Stimulated activated naive CD8-positive, alpha-beta T cell treated with anti-CD3 and anti-CD28 coated beads, Interleukin-15, amount 100 ng/mL, for 72 hours (primary cell): ENCODE results near the gene CCDC71.

Experiments used
- ATAC-seq: fragments of 150-1000 bp; cut with Tn5 transposase; 2 replicates; pipeline ENCODE4 v1.10.0; 2021; ENCODE audit warnings: mild to moderate bottlenecking, moderate library complexity
- DNase-seq, 2 donors: peaks; one replicate each; pipeline ENCODE4 v3.0.0; 2021 to 2022
- H3K27ac Mint-ChIP-seq, 2 donors: one replicate each; pipeline ENCODE4 v1.8.0; 2022; ENCODE audit warnings: mild to moderate bottlenecking in 2 of 2, mixed read lengths in 2 of 2, moderate library complexity in 2 of 2
- H3K27me3 Mint-ChIP-seq: one replicate; pipeline ENCODE4 v1.8.0; 2022; ENCODE audit warnings: mixed read lengths
- H3K4me1 Mint-ChIP-seq: one replicate; pipeline ENCODE4 v1.8.0; 2022; ENCODE audit warnings: mild to moderate bottlenecking, mixed read lengths
- H3K4me3 Mint-ChIP-seq, 2 donors: one replicate each; pipeline ENCODE4 v1.8.0; 2022; ENCODE audit warnings: mild to moderate bottlenecking in 2 of 2, mixed read lengths in 2 of 2, moderate library complexity in 1 of 2
- H3K9me3 Mint-ChIP-seq, 2 donors: one replicate each; pipeline ENCODE4 v1.8.0; 2022; ENCODE audit warnings: mixed read lengths in 2 of 2

CCDC71 gene

DNA sequence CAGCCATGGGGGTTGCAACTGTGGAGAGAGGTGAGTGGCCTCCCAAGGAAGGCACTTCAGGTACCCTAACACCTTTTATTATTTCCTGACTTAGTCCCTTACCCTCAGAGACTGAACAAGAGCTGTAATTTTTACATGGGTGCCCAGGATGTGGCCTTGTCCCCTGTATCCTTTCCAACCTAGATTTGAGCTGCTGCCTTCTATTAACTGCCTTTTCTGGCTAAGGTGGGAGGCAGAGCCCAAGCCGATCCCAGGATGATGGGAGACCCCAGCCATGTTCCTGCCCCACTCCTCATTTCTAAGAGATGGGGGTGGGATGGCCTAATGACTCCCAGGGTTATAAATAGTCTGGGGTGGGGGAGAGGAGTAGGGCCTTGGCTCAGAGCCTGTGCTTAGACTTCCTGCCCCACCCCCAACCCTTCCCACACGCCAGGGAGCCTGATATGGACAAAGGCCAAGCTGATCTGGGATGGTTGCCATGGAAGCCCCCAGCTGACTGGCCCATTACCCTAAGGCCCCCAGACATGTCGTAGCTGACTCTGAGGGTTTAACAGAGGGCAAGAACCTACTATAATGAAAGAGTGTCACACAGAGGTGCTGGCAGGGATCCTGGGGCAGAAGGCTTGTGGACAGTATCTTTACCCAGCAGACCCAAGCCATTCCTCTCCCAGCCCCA is 7.1 kb upstream of the CCDC71 start:
- no peaks in the 10 kb centered on the region for H3K27me3 Mint-ChIP-seq
- H3K4me1 Mint-ChIP-seq: peaks cover 33% of the 10 kb centered on the region
- no peak overlapping the region for H3K27ac Mint-ChIP-seq
- DNase-seq (no peak), ATAC-seq (no peak)
- no peaks in the 10 kb centered on the region for H3K9me3 Mint-ChIP-seq
- H3K4me3 Mint-ChIP-seq: no peak overlapping the region

DNA sequence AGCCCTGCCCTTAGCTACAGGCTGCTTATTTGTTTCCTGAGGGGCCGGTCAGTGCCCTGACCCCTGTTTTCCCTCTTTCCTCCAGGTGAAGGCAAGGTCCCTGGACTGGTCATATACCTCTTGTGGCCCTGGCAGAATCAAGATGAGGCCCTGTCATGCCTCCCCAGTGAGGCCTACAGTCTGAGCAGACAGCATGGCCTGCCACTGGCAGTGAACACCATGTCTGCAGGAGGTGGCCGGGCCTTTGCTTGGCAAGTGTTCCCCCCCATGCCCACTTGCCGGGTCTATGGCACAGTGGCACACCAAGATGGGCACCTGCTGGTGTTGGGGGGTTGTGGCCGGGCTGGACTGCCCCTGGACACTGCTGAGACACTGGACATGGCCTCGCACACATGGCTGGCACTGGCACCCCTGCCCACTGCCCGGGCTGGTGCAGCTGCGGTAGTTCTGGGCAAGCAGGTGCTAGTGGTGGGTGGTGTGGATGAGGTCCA is 6.5 kb upstream of the CCDC71 start:
- no peaks in the 10 kb centered on the region for H3K9me3 Mint-ChIP-seq
- no peak for ATAC-seq
- H3K4me3 Mint-ChIP-seq: no peak overlapping the region
- H3K27ac Mint-ChIP-seq: no peak overlapping the region
- H3K4me1 Mint-ChIP-seq: peaks cover 33% of the 10 kb centered on the region
- no peaks in the 10 kb centered on the region for H3K27me3 Mint-ChIP-seq
- DNase-seq: no peak

DNA sequence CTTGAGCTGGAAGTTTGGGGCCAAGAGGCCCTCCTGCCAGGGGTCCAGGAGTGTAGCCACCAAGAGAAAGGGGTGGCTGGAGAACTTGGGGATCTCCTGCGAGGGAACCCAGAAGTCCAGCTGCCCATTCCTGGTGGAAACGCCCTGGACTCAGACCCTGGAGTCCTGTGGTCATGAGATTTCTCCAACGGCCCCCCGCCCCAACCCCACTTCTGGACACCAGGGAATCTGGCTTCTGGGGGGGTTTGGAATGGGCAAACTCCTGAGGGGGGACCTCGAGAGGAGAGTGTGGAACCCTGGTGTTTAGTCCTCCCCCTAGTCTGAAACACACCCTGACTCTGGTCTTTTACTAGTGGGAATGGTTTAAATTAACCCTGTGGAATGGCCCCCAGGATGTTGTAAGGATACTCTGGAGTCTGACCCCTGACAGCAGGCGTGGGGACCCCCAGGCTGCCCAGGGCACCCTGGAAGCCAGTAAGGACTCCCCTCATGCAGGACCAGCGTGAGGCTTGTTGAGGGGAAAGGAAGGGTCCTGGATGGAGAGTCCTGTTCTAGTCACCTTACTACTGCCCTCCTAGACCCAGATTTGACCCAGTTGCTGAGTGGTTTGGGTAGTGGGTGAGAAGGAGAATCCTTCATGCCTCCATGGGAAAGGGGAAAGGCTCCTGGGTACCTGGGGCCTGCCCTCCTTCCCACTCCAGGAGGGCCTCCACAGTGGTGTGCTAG is 5.8 kb upstream of the CCDC71 start:
- Mint-ChIP-seq H3K27ac (peak overlapping the region in 1 of 2 donors; percentile 85), H3K9me3 (no peaks in the 10 kb centered on the region), H3K4me3 (peak overlapping the region; percentile 79 to 88), H3K27me3 (no peaks in the 10 kb centered on the region), H3K4me1 (peaks cover 33% of the 10 kb centered on the region)
- ATAC-seq: no peak
- DNase-seq: no peak

DNA sequence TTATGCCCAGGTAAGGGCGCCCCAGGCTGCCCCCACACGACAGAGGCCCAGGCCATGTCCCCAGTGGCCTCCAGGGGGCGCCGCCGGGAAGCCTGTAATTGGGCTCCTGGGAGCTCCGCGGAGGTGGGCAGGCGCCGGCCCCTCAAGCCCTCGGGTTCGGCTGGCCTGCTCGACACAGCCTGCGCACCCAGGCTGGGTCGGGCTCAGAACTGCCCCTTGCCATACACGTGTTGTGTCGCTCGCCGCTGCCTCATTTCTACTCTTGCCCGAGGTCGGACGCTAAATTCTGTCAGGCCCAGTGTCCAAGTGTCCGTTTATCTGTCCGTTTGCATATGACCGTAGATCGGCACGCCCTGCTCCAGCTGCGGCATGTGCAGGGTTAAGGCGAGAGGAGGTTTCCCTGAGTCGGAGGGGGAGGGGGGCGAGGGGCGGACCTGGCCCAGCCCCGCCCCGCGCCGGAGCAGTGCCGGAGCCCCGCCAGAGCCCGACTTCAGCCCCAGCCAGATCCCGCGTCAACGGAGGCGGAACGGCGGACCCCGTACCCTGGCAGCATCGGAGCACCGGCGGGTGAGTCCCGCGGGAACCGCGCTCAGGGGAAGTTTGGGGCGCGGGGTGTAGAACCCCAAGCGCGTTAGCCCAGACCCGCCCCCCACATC is 5.1 kb upstream of the CCDC71 start, which contains the start of gene KLHDC8B:
TSS of gene KLHDC8B (plus strand) at position 480 of the 656 bp plus-strand sequence. CDS start 1,172 bp downstream, outside the sequence.
- no peaks in the 10 kb centered on the region for H3K9me3 Mint-ChIP-seq
- peak within 1 kb of the TSS; percentile 87 to 95 for H3K27ac Mint-ChIP-seq
- peak; percentile 89 for ATAC-seq
- no peaks in the 10 kb centered on the region for H3K27me3 Mint-ChIP-seq
- DNase-seq: peak; percentile 87
- H3K4me3 Mint-ChIP-seq: peak within 1 kb of the TSS; percentile 79 to 88
- H3K4me1 Mint-ChIP-seq: peaks cover 40% of the 10 kb centered on the region

DNA sequence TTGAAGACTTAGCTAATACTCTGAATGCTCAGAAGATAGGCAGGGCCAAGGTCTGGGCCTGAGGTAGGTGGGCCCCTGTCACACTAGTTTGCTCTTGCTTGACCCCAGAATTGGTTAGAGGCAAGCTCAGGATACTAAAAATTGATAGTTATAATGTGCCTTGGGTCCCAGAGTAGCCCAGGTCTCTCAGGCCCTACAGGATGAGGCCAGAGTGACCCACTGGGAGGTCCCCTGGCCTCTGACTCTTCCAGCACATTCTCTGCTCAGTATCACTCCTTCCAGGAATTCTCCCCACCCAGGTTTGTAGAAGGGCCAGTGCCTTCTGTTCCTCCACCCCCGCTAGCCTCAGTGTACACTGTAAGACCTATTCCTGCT is 4.6 kb upstream of the CCDC71 start:
- ATAC-seq: peak; percentile 4
- Mint-ChIP-seq H3K27ac (peak overlapping the region; percentile 87 to 95), H3K9me3 (no peaks in the 10 kb centered on the region), H3K4me1 (peaks cover 41% of the 10 kb centered on the region), H3K27me3 (no peaks in the 10 kb centered on the region), H3K4me3 (peak overlapping the region; percentile 79 to 88)
- no peak for DNase-seq

DNA sequence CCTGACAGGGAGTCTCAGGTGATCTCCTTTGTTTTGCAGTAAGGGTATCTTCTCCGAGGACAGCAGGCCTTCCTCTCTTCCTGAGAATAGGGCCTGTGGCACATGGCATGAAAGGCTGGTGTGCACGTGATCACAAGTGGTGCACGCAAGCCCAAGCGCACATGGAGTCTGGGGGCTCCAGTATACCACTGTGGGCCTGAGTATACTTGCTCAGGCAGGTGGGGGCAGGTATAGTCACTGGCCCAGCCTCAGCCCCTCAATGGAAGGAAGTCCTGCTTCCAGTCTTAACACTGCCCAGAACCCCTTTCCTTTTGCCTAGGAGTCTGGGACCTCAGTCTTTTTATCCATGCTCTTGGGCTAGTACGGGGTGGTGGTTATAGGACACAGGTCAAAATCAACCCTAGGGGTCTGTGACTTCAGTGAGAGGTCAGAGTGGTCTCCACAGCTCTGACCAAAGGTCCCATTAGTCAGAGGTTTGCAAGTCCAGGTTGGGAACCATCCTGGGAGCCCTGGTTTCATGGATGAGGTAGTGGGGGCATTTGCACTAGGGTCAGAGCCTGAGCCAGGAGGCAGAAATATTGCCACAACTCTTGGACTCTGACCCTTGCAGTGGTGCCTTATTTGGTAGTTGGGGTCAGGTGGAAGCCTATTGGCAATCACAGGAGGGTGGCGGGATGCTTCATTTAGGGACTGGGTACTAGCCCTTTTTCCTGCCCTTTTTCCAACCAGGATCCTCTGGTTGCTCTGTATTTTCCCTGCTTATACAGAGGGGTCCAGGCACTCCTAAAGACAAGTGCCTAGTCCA is 823 bp upstream of the CCDC71 start:
- Mint-ChIP-seq H3K9me3 (no peaks in the 10 kb centered on the region), H3K4me1 (peaks cover 57% of the 10 kb centered on the region)

DNA sequence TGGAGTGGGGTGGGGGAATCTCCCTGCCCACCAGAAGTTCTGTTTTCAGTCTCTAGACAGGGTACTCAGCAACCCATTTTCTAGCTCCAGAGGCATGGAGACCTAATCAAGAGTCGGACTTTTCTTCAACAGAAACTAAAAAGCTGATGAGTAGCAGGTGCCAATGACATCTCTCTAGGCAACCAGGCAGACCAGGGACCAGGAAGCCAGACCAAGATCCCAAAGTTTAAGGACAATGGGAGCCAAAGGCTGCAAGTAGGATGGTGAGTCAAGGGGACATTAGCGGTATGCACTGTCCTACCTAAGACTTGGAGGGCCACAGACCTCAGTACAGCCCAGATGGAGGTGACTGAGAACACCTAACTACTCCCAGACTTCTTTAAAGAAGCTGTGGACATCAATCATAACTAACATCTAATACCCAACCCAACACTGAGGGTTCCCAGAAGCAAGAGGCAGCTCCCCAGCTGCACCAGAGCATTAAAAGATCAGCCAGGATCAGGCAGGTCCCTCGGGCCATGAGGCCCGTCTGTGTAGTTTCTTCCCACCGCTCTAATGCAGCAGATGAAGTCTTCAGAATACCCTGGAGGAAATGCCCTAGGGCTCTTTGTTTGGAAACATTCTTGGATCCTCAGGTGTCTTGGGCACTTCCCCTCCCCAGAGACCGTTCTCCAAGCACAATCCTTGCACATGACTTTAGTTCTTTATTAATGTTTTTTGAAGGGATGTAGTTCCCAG is 979 bp downstream of the CCDC71 start:
- Mint-ChIP-seq H3K27me3 (no peaks in the 10 kb centered on the region), H3K4me1 (peaks cover 53% of the 10 kb centered on the region), H3K4me3 (peak overlapping the region; percentile 93 to 98), H3K9me3 (no peaks in the 10 kb centered on the region), H3K27ac (peak overlapping the region; percentile 95 to 99)
- no peak for ATAC-seq
- DNase-seq: no peak

More for the DNA sequence above, 823 bp upstream of the CCDC71 start:
- H3K27ac Mint-ChIP-seq: peak overlapping the region; percentile 96 to 99
- H3K4me3 Mint-ChIP-seq: peak overlapping the region; percentile 89 to 90
- no peaks in the 10 kb centered on the region for H3K27me3 Mint-ChIP-seq
- DNase-seq: no peak
- no peak for ATAC-seq

DNA sequence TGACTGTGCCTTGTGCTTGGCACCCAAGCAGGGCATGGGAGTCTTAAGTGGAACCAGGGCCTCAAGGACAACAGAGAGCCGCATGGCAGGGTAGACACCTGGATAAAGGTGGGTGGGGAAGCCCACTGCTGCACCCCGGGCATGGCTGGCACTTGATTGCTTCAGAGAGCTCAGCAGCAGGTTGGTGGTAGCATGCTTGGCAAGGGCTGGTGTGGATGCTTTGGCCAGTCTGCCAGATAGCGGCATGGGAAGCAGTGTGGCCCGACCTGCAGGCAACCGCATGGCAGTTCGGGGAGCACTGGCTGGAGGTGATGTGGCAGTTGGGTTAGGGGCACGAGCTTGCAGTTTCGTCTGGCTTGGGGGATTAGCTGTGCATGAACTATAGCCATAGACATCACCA is 2.5 kb downstream of the CCDC71 start:
- no peaks in the 10 kb centered on the region for H3K9me3 Mint-ChIP-seq
- DNase-seq (no peak), ATAC-seq (no peak)
- no peak overlapping the region for H3K4me3 Mint-ChIP-seq
- H3K27ac Mint-ChIP-seq: peak overlapping the region in 1 of 2 donors; percentile 14
- no peaks in the 10 kb centered on the region for H3K27me3 Mint-ChIP-seq
- peaks cover 53% of the 10 kb centered on the region for H3K4me1 Mint-ChIP-seq

DNA sequence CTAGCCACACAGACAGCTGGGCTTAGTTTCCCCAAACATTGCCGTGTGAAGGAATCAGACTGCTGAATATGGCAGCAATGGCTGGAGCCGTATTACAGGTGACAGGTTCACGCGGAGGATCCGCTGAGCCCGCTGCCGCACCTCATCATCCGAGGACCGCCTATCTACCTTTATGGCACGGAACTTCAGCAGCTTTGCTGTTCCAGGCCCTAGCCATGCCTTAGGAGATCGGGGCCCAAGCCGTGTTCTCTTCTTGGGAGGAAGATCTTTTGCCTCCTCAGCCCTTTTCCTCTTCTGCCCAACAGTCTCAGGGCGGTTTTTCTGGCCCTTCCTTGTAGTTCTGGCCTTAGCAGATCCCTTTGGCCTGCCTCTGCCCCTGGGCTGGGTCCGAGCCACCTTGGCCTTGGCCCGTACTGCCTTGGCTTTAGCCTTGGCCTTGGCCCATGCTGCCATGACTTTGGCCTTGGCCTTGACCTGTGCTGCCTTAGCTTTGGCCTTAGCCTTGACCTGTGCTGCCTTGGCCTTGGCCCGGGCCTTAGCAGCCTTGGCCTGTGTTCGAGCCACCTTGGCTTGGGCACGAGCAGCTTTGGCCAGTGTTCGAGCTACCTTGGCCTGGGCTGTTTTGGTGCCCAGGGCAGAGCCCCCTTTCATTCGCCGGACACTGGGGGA is 3.2 kb downstream of the CCDC71 start:
- ATAC-seq (no peak), DNase-seq (no peak)
- H3K4me3 Mint-ChIP-seq: peak overlapping the region in 1 of 2 donors; percentile 25
- peak overlapping the region in 1 of 2 donors; percentile 48 for H3K27ac Mint-ChIP-seq
- no peaks in the 10 kb centered on the region for H3K27me3 Mint-ChIP-seq
- no peaks in the 10 kb centered on the region for H3K9me3 Mint-ChIP-seq
- H3K4me1 Mint-ChIP-seq: peaks cover 59% of the 10 kb centered on the region

DNA sequence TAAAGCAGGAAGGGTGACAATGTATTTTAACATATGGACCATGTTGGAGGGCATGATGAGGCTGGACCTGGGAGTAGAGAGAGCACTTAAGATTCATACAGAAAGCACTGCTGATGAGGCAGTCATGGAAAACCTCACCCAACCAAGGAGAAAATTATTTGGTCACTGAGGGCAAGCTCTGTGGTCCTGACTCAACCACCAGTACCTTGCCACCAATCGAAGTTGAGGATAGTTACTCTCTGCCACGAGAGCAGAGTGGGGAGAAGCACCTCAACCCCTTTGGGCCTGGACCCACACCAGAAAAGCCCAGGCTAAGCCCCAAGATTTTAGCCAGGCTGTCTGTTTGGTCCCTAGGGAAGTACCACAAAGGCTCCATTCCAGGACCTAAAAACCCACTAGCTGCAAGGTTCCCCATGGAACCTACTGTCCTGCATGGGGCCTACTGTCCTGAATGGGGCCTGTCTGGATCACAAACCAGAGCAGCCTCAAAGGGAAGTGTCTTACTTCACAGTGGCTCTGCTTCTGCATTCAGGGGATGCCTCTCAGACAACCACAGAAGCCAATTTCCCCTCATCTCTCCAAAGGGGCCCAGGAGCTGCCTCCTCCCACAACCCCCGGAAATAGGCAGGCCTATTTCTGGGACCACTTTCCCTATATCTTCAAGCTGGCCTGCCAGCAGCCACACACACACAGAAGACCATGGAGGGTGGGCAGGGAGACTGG is 4.2 kb downstream of the CCDC71 start:
- peaks cover 59% of the 10 kb centered on the region for H3K4me1 Mint-ChIP-seq
- peak in 1 of 2 donors; percentile 71 for DNase-seq
- H3K9me3 Mint-ChIP-seq: no peaks in the 10 kb centered on the region
- peak overlapping the region; percentile 74 to 76 for H3K27ac Mint-ChIP-seq
- H3K27me3 Mint-ChIP-seq: no peaks in the 10 kb centered on the region
- peak overlapping the region; percentile 55 to 62 for H3K4me3 Mint-ChIP-seq
- peak; percentile 81 for ATAC-seq

DNA sequence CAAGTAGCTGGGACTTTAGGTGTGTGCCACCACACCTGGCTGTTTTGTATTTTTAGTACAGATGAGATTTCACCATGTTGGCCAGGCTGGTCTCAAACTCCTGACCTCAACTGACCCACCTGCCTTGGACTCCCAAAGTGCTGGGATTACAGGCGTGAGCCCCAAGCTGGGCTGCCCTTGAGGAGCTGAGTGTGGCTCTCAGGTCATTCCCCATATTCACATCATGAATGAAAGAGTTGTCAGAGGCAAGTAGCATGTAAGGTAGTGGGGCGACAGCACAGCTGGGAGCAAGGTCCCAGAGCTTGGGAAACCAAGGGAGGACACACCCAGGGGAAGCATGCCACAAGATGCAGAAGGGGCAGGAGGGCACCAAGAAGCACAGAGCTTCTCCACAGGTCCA is 4.9 kb downstream of the CCDC71 start:
- Mint-ChIP-seq H3K27me3 (no peaks in the 10 kb centered on the region), H3K27ac (peak overlapping the region in 1 of 2 donors; percentile 88), H3K4me1 (peaks cover 52% of the 10 kb centered on the region), H3K9me3 (no peaks in the 10 kb centered on the region), H3K4me3 (peak overlapping the region in 1 of 2 donors; percentile 50)
- no peak for DNase-seq
- ATAC-seq: no peak

DNA sequence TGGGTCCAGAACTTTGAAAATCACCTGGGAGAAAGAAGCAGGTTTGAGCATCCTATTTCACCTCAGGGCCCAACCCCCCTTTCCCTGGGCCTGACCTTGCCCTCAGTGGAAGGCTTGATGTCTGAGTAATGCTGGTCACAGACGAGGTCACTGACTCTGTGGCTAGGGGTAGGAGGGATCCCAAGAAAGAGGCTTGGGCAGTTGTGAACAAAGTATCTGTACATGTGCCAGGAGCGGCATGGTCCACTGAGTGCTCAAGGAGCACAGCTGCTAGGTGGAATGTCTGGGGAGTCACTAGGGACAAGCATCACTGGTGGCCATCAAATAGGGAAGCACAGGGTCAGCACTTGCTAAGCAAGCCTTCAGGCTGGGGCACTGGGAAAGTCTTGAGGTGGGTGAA is 7.3 kb downstream of the CCDC71 start:
- H3K9me3 Mint-ChIP-seq: no peaks in the 10 kb centered on the region
- ATAC-seq (no peak), DNase-seq (no peak)
- no peak overlapping the region for H3K4me3 Mint-ChIP-seq
- no peaks in the 10 kb centered on the region for H3K27me3 Mint-ChIP-seq
- no peak overlapping the region for H3K27ac Mint-ChIP-seq
- peaks cover 33% of the 10 kb centered on the region for H3K4me1 Mint-ChIP-seq

DNA sequence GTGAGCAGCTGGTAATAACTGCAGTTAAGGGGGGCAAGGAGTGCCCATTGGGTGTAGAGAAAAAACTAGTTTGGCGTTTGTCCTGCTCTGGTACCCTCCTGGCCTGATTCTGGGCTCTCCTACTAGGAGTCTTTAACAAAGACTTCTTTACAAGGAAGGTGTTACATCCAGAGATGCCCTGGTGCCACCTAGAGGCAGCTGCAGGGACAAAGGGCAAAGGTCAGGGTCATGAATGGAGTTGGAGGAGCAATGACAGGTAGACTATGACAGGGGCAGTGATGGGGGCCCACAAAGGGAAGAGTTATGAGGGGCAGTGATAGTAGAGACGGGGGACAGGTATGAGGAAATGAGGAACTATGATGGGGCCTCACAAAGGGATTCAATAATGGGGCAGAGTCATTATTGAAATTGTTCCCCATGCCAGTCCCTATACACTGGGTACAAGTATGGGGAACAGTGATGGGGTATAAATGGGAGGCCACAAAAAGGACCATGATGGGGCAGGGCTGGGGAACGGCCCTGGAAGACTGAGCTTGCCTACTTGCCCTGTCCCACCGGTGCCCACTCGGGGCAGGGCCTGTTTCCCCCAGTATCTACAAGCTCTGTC is 7.9 kb downstream of the CCDC71 start:
- Mint-ChIP-seq H3K4me1 (peaks cover 28% of the 10 kb centered on the region), H3K4me3 (no peak overlapping the region), H3K27me3 (no peaks in the 10 kb centered on the region), H3K9me3 (no peaks in the 10 kb centered on the region), H3K27ac (no peak overlapping the region)
- DNase-seq (peak; percentile 45 to 68), ATAC-seq (peak; percentile 62)
